K562 (cell line): Measurements from ENCODE around the gene ETV2. TPM values are rescaled to one million over a fixed set of nuclear protein-coding genes. Genes with fewer than 3 reads are reported as not detected.

ENCODE experiments used
- KDM1A ChIP-seq, 2 experiments: fragments of 450-650 bp; IDR thresholded peaks; 2 replicates each; pipeline ENCODE4 v1.6.1; 2016; ENCODE audit warnings: mild to moderate bottlenecking in 2 of 2
- MITF ChIP-seq: IDR thresholded peaks from 2 replicates; pipeline ENCODE4 v1.6.1; 2014; ENCODE audit warnings: antibody characterized with exemption
- POLR2A ChIP-seq: fragments of 450-650 bp; conservative IDR thresholded peaks from 2 replicates; pipeline ENCODE4 v1.6.1; 2016
- SLC30A9 ChIP-seq: fragments of 250-450 bp; sonication (Bioruptor Pico); IDR thresholded peaks from 2 replicates; pipeline ENCODE4 v1.8.0; 2022; ENCODE audit warnings: mild to moderate bottlenecking, moderate library complexity
- XRCC3 ChIP-seq: fragments of 450-650 bp; IDR thresholded peaks from 2 replicates; pipeline ENCODE4 v1.6.1; 2017; ENCODE audit warnings: mild to moderate bottlenecking, moderate library complexity
- YBX1 ChIP-seq: fragments of 450-650 bp; IDR thresholded peaks from 2 replicates; pipeline ENCODE4 v1.7.1; 2016; ENCODE audit warnings: mild to moderate bottlenecking
- ZNF121 ChIP-seq: sonication (generic); formaldehyde crosslinking; conservative IDR thresholded peaks from 2 replicates; pipeline ENCODE4 v1.8.0; 2022; ENCODE audit warnings: missing genetic modification reagents
- ZNF644 ChIP-seq: fragments of 200-800 bp; sonication (Bioruptor generic); IDR thresholded peaks from 2 replicates; pipeline ENCODE4 v1.6.1; 2016; ENCODE audit warnings: low read depth, missing genetic modification characterization, missing compliant biosample characterization
- polyA plus RNA-seq, 8 experiments: library from polyadenylated mRNA; depleted of rRNA in 4 of 8; stranded (reverse) in 5 of 8; unstranded in 3 of 8; fragments of >200 nt; fragmentation: Nextera tagmentation in 2 of 8; fragmentation: Illumina TruSeq in 1 of 8; extraction: Ambion mirVana in 2 of 8; extraction: Trizol in 1 of 8; gene quantifications; 2 replicates each; pipeline versions ENCODE4 v1.2.1 to v1.2.3, GENCODE V29; 2011 to 2014; ENCODE audit warnings: inconsistent platforms in 1 of 8, missing spikeins in 1 of 8
- total RNA-seq, 7 experiments: library from RNA; depleted of rRNA in 6 of 7; stranded (reverse); fragments of >200 nt in 6 of 7; fragmentation: Illumina TruSeq in 2 of 7; extraction: Trizol in 2 of 7; gene quantifications; 2 replicates each; pipeline versions ENCODE4 v1.2.1 to v1.2.3, GENCODE V29; 2011 to 2021; ENCODE audit warnings: low replicate concordance in 1 of 7
- TF ChIP-seq, protein P1 (sequence below): fragments of 200-800 bp; sonication (Bioruptor generic); IDR thresholded peaks from 2 replicates; pipeline ENCODE4 v1.6.1; 2016; ENCODE audit warnings: missing genetic modification characterization, missing compliant biosample characterization
- TF ChIP-seq, protein P2 (sequence below), 3 experiments: fragments of 200-800 bp in 1 of 3; sonication (Bioruptor generic) in 1 of 3; sonication (generic) in 1 of 3; formaldehyde crosslinking in 1 of 3; IDR thresholded peaks; 2 replicates each; pipeline versions ENCODE4 v1.6.1 to v1.8.0; 2016 to 2022; ENCODE audit warnings: mild to moderate bottlenecking in 2 of 3, missing compliant biosample characterization in 2 of 3, missing genetic modification characterization in 2 of 3, missing genetic modification reagents in 1 of 3
- TF ChIP-seq, protein P3 (sequence below): fragments of 450-650 bp; formaldehyde crosslinking; IDR thresholded peaks from 2 replicates; pipeline ENCODE4 v1.4.0; 2020; ENCODE audit warnings: mild to moderate bottlenecking, moderate library complexity

ETV2 gene
- total and polyA plus RNA-seq, 9 of the 15 experiments (the other 6 are each of a cell fraction or from before 2014, with no cell fraction given), result 0.11 to 3.7 (median 0.55) TPM

GRCh38 chr19:35644206-35644986, 2.9 kb downstream of the ETV2 start (continued):
- TF ChIP-seq, protein P1, sequence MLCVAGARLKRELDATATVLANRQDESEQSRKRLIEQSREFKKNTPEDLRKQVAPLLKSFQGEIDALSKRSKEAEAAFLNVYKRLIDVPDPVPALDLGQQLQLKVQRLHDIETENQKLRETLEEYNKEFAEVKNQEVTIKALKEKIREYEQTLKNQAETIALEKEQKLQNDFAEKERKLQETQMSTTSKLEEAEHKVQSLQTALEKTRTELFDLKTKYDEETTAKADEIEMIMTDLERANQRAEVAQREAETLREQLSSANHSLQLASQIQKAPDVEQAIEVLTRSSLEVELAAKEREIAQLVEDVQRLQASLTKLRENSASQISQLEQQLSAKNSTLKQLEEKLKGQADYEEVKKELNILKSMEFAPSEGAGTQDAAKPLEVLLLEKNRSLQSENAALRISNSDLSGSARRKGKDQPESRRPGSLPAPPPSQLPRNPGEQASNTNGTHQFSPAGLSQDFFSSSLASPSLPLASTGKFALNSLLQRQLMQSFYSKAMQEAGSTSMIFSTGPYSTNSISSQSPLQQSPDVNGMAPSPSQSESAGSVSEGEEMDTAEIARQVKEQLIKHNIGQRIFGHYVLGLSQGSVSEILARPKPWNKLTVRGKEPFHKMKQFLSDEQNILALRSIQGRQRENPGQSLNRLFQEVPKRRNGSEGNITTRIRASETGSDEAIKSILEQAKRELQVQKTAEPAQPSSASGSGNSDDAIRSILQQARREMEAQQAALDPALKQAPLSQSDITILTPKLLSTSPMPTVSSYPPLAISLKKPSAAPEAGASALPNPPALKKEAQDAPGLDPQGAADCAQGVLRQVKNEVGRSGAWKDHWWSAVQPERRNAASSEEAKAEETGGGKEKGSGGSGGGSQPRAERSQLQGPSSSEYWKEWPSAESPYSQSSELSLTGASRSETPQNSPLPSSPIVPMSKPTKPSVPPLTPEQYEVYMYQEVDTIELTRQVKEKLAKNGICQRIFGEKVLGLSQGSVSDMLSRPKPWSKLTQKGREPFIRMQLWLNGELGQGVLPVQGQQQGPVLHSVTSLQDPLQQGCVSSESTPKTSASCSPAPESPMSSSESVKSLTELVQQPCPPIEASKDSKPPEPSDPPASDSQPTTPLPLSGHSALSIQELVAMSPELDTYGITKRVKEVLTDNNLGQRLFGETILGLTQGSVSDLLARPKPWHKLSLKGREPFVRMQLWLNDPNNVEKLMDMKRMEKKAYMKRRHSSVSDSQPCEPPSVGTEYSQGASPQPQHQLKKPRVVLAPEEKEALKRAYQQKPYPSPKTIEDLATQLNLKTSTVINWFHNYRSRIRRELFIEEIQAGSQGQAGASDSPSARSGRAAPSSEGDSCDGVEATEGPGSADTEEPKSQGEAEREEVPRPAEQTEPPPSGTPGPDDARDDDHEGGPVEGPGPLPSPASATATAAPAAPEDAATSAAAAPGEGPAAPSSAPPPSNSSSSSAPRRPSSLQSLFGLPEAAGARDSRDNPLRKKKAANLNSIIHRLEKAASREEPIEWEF (CRISPR knock-in tag), result no peak
- TF ChIP-seq KDM1A (IDR thresholded peaks at IDR 0.05) (no peak), SLC30A9 (CRISPR knock-in tag) (no peak), ZNF644 (tag) (no peak), MITF (no peak), POLR2A (peak; percentile 72), YBX1 (no peak), ZNF121 (CRISPR knock-in tag) (no peak), XRCC3 (no peak)
- TF ChIP-seq, protein P2, sequence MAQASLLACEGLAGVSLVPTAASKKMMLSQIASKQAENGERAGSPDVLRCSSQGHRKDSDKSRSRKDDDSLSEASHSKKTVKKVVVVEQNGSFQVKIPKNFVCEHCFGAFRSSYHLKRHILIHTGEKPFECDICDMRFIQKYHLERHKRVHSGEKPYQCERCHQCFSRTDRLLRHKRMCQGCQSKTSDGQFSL (CRISPR knock-in tag; IDR thresholded peaks at IDR 0.05), result no peak
- TF ChIP-seq, protein P2 (tag; IDR thresholded peaks at IDR 0.05), result no peak
- TF ChIP-seq, protein P3, sequence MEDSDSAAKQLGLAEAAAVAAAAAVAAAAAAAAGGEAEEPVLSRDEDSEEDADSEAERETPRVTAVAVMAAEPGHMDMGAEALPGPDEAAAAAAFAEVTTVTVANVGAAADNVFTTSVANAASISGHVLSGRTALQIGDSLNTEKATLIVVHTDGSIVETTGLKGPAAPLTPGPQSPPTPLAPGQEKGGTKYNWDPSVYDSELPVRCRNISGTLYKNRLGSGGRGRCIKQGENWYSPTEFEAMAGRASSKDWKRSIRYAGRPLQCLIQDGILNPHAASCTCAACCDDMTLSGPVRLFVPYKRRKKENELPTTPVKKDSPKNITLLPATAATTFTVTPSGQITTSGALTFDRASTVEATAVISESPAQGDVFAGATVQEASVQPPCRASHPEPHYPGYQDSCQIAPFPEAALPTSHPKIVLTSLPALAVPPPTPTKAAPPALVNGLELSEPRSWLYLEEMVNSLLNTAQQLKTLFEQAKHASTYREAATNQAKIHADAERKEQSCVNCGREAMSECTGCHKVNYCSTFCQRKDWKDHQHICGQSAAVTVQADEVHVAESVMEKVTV, result no peak
